ENCODE data around the gene DYNLT2B. TPM values are rescaled to one million over a fixed set of nuclear protein-coding genes. Genes with fewer than 3 reads are reported as not detected.

DYNLT2B gene
- total RNA-seq, 1 experiment from 2014 or later, result 41.4 TPM

DNA sequence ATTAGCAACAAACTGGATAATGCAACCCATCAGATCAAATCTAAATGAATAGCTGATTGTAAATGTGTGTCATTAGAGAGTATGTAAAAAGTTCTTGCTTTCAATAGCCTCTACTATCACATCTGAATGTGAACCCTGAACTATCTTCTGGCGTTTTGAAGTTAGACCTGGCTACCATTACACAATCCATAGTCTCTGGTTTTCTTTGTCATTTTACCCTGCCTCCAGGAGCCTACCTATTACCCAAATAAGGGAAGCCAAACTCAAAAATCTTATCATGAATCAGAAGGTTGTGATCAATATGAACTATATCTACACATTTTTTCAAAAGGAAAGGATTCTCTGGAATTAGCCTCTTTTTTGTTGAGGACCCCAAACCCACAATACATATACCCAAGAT, 62.3 kb downstream of the DYNLT2B start:
- Histone ChIP-seq H3K4me3 (ENCODE audit: low read depth in 2 of 2, low read length in 2 of 2) (no peak overlapping the region), H3K36me3 (ENCODE audit: control insufficient read depth, insufficient read depth, low read length) (0 out of 2 replicates have a peak, but pooled peaks cover 4% of the 10 kb centered on the region), H3K9me3 (ENCODE audit: control insufficient read depth, insufficient read depth, low read depth, low read length) (no peaks in the 10 kb centered on the region), H3K4me1 (ENCODE audit: control insufficient read depth, insufficient read depth, low read length) (no peaks in the 10 kb centered on the region), H3K27me3 (ENCODE audit: control insufficient read depth, insufficient read depth, low read length) (no peaks in the 10 kb centered on the region), H3K27ac (ENCODE audit: low read length) (no peak overlapping the region)
- no peak for DNase-seq (ENCODE audit: low read depth, low spot score)
- ChIA-PET CTCF (interaction anchor here (0.9 kb wide), 1 partner anchor 334 kb away, joined by 3 read pairs; no protein-coding TSS in a partner anchor), POLR2A (no interaction called here)
- in situ Hi-C loops (cut with HindIII; ENCODE audit: low pct_unique_long_range_greater_than_20kb, low sequenced_read_pairs), result no loop called here
- TF ChIP-seq, protein P1, sequence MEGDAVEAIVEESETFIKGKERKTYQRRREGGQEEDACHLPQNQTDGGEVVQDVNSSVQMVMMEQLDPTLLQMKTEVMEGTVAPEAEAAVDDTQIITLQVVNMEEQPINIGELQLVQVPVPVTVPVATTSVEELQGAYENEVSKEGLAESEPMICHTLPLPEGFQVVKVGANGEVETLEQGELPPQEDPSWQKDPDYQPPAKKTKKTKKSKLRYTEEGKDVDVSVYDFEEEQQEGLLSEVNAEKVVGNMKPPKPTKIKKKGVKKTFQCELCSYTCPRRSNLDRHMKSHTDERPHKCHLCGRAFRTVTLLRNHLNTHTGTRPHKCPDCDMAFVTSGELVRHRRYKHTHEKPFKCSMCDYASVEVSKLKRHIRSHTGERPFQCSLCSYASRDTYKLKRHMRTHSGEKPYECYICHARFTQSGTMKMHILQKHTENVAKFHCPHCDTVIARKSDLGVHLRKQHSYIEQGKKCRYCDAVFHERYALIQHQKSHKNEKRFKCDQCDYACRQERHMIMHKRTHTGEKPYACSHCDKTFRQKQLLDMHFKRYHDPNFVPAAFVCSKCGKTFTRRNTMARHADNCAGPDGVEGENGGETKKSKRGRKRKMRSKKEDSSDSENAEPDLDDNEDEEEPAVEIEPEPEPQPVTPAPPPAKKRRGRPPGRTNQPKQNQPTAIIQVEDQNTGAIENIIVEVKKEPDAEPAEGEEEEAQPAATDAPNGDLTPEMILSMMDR (IDR thresholded peaks at IDR 0.05), result no peak
- TF ChIP-seq POLR2AphosphoS5 (IDR thresholded peaks at IDR 0.05; ENCODE audit: low read depth, low read length) (no peak), TCF7L2 (IDR thresholded peaks at IDR 0.05; ENCODE audit: low read depth, low read length) (no peak), SIN3A (IDR thresholded peaks at IDR 0.05; ENCODE audit: borderline replicate concordance, insufficient read depth, low read depth, low read length) (no peak)
- no TSS peak for BruUV-seq (replicated peaks)
- no peak for ATAC-seq
- intact Hi-C loops (cut with micrococcal nuclease; ENCODE audit: unreplicated experiment), result no loop called here

DNA sequence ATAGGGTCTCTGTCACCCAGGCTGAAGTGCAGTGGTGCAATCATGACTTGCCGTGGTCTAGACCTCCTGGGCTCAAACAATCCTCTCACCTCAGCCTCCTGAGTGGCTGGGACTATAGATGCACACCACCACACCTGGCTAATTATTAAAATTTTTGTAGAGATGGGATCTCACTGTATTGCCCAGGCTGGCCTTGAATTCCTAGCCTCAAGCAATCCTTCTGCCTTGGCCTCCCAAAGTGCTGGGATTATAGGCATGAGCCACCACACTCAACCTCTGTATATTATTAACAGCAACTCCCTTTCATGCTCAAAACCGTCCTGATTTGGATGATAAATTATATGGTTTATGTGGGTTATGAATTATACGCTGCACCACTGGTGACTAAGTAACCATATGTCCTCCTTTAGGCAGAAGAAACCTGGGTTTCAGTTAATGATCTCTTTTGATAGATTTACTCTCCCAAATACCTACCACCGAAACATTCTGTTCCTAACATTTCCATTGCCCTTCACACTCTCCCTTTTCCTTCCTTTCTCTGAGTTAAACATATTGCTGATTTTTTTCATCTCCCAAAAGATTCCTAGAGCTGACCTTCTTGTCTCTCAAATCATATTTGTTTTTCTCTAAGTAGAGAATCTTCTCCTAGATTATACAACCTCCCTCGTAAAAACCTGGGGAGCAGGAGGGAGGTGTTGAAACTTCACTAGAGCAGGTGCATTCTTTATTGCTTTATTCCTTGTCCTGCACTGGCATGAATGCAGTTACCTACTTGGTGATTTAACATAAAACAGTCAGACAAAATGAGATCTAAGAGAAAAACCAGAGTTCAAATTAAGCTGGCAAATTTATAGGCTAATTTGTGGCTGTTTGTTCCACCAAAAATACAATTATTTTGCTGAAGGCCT, 63.4 kb downstream of the DYNLT2B start:
- POLR2A ChIA-PET, result no interaction called here
- H3K36me3 ChIP-seq (ENCODE audit: control insufficient read depth, insufficient read depth, low read length), result 0 out of 2 replicates have a peak, but pooled peaks cover 4% of the 10 kb centered on the region
- no peaks in the 10 kb centered on the region for H3K9me3 ChIP-seq (ENCODE audit: control insufficient read depth, insufficient read depth, low read depth, low read length)
- H3K4me1 ChIP-seq (ENCODE audit: control insufficient read depth, insufficient read depth, low read length), result no peaks in the 10 kb centered on the region
- TF ChIP-seq SIN3A (IDR thresholded peaks at IDR 0.05; ENCODE audit: borderline replicate concordance, insufficient read depth, low read depth, low read length) (no peak), TCF7L2 (IDR thresholded peaks at IDR 0.05; ENCODE audit: low read depth, low read length) (no peak), POLR2AphosphoS5 (IDR thresholded peaks at IDR 0.05; ENCODE audit: low read depth, low read length) (no peak)
- TF ChIP-seq, protein P1 (IDR thresholded peaks at IDR 0.05), result no peak
- TF ChIP-seq, protein P2, sequence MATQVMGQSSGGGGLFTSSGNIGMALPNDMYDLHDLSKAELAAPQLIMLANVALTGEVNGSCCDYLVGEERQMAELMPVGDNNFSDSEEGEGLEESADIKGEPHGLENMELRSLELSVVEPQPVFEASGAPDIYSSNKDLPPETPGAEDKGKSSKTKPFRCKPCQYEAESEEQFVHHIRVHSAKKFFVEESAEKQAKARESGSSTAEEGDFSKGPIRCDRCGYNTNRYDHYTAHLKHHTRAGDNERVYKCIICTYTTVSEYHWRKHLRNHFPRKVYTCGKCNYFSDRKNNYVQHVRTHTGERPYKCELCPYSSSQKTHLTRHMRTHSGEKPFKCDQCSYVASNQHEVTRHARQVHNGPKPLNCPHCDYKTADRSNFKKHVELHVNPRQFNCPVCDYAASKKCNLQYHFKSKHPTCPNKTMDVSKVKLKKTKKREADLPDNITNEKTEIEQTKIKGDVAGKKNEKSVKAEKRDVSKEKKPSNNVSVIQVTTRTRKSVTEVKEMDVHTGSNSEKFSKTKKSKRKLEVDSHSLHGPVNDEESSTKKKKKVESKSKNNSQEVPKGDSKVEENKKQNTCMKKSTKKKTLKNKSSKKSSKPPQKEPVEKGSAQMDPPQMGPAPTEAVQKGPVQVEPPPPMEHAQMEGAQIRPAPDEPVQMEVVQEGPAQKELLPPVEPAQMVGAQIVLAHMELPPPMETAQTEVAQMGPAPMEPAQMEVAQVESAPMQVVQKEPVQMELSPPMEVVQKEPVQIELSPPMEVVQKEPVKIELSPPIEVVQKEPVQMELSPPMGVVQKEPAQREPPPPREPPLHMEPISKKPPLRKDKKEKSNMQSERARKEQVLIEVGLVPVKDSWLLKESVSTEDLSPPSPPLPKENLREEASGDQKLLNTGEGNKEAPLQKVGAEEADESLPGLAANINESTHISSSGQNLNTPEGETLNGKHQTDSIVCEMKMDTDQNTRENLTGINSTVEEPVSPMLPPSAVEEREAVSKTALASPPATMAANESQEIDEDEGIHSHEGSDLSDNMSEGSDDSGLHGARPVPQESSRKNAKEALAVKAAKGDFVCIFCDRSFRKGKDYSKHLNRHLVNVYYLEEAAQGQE (IDR thresholded peaks at IDR 0.05; ENCODE audit: insufficient read depth in 1 of 2, low read depth in 2 of 2, low read length in 1 of 2), result no peak
- DNase-seq (ENCODE audit: low read depth, low spot score) (no peak), ATAC-seq (no peak)
- intact Hi-C loops (cut with micrococcal nuclease; ENCODE audit: unreplicated experiment) (no loop called here), in situ Hi-C loops (cut with HindIII; ENCODE audit: low pct_unique_long_range_greater_than_20kb, low sequenced_read_pairs) (no loop called here)
- CTCF ChIA-PET, result interaction anchor here (0.9 kb wide), 1 partner anchor 336 kb away, joined by 3 read pairs; no protein-coding TSS in a partner anchor
- no peaks in the 10 kb centered on the region for H3K27me3 ChIP-seq (ENCODE audit: control insufficient read depth, insufficient read depth, low read length)
- H3K27ac ChIP-seq (ENCODE audit: low read length), result no peak overlapping the region
- BruUV-seq (replicated peaks), result TSS peak; percentile 35
- no peak overlapping the region for H3K4me3 ChIP-seq (ENCODE audit: low read depth in 2 of 2, low read length in 2 of 2)
